Measurements from ENCODE around the gene DPP6. TPM values are rescaled to one million over a fixed set of nuclear protein-coding genes. Genes with fewer than 3 reads are reported as not detected.

The DPP6 gene
- total RNA-seq, 2 experiments from 2014 or later, result not detected

- Mint-ChIP-seq H3K27ac (no peak overlapping the region), H3K4me1 (ENCODE audit: low read depth) (no peaks in the 10 kb centered on the region), H3K36me3 (ENCODE audit: low read depth) (no peaks in the 10 kb centered on the region), H3K27me3 (no peaks in the 10 kb centered on the region), H3K9me3 (peaks cover 2% of the 10 kb centered on the region), H3K4me3 (no peak overlapping the region)
- intact Hi-C loops (cut with DNase I, micrococcal nuclease), result no loop called here
- no peaks in the 10 kb centered on the region for H3K4me1 ChIP-seq (ENCODE audit: insufficient read depth, low read length)
- H3K9me3 ChIP-seq (ENCODE audit: control insufficient read depth in 1 of 2, insufficient read depth in 1 of 2, low read length in 2 of 2), result peaks cover 0 to 4% of the 10 kb centered on the region in 2 experiments
- TF ChIP-seq, protein P1, sequence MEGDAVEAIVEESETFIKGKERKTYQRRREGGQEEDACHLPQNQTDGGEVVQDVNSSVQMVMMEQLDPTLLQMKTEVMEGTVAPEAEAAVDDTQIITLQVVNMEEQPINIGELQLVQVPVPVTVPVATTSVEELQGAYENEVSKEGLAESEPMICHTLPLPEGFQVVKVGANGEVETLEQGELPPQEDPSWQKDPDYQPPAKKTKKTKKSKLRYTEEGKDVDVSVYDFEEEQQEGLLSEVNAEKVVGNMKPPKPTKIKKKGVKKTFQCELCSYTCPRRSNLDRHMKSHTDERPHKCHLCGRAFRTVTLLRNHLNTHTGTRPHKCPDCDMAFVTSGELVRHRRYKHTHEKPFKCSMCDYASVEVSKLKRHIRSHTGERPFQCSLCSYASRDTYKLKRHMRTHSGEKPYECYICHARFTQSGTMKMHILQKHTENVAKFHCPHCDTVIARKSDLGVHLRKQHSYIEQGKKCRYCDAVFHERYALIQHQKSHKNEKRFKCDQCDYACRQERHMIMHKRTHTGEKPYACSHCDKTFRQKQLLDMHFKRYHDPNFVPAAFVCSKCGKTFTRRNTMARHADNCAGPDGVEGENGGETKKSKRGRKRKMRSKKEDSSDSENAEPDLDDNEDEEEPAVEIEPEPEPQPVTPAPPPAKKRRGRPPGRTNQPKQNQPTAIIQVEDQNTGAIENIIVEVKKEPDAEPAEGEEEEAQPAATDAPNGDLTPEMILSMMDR (IDR thresholded peaks at IDR 0.05), result no peak
- CTCF ChIA-PET, result no interaction called here
- H3K4me3 ChIP-seq (ENCODE audit: low read length), result no peak overlapping the region
- POLR2A ChIA-PET, result no interaction called here
- ATAC-seq (ENCODE audit: poor library complexity) (no peak), DNase-seq (no peak)
- no peak overlapping the region for H3K27ac ChIP-seq (ENCODE audit: low read depth in 1 of 2, low read length in 2 of 2)
- no peaks in the 10 kb centered on the region for H3K36me3 ChIP-seq (ENCODE audit: insufficient read depth, low read length)
- H3K27me3 ChIP-seq (ENCODE audit: control insufficient read depth in 1 of 2, insufficient read depth in 2 of 2, low read length in 2 of 2), result no peaks in the 10 kb centered on the region
Measured at GRCh38 chr7:154512121-154512833, 460.1 kb downstream of the DPP6 start.

DNA sequence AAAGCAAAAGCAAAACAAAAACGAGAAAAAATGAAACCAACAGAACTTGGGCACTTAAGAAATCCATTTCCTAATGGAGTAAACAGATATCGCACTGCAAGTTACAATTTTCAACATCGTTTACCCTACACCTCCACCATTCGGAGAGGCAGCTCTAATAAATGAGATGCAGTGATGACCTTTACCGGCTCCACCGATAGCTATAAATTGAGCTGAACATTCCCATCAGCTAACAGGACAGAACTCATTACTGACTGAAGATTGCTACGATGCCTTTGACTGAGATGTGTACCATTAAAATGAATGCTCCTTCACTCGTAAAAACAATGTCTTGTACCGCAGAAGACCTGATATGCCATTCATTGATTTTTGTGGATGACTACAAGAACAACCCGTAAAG, 465.6 kb downstream of the DPP6 start:
- CTCF ChIA-PET, result no interaction called here

GRCh38 chr7:154519229-154519628, 467.0 kb downstream of the DPP6 start:
- POLR2A ChIA-PET, result no interaction called here
- no peak overlapping the region for H3K4me3 Mint-ChIP-seq
- no peaks in the 10 kb centered on the region for H3K36me3 Mint-ChIP-seq (ENCODE audit: low read depth)

More for the DNA sequence above, 465.6 kb downstream of the DPP6 start:
- Mint-ChIP-seq H3K9me3 (peaks cover 3% of the 10 kb centered on the region), H3K4me1 (ENCODE audit: low read depth) (no peaks in the 10 kb centered on the region), H3K4me3 (no peak overlapping the region), H3K27me3 (no peaks in the 10 kb centered on the region), H3K27ac (no peak overlapping the region), H3K36me3 (ENCODE audit: low read depth) (no peaks in the 10 kb centered on the region)
- no peak for ATAC-seq (ENCODE audit: poor library complexity)
- Histone ChIP-seq H3K4me1 (ENCODE audit: insufficient read depth, low read length) (no peaks in the 10 kb centered on the region), H3K27me3 (ENCODE audit: control insufficient read depth in 1 of 2, insufficient read depth in 2 of 2, low read length in 2 of 2) (no peaks in the 10 kb centered on the region), H3K4me3 (ENCODE audit: low read length) (no peak overlapping the region), H3K36me3 (ENCODE audit: insufficient read depth, low read length) (no peaks in the 10 kb centered on the region), H3K27ac (ENCODE audit: low read depth in 1 of 2, low read length in 2 of 2) (no peak overlapping the region), H3K9me3 (ENCODE audit: control insufficient read depth in 1 of 2, insufficient read depth in 1 of 2, low read length in 2 of 2) (peaks cover 5 to 15% of the 10 kb centered on the region in 2 experiments)
- intact Hi-C loops (cut with DNase I, micrococcal nuclease), result no loop called here
- POLR2A ChIA-PET, result no interaction called here
- TF ChIP-seq, protein P1 (IDR thresholded peaks at IDR 0.05), result no peak
- no peak for DNase-seq

More at GRCh38 chr7:154519229-154519628, 467.0 kb downstream of the DPP6 start:
- intact Hi-C loops (cut with DNase I, micrococcal nuclease), result no loop called here
- Mint-ChIP-seq H3K27me3 (no peaks in the 10 kb centered on the region), H3K4me1 (ENCODE audit: low read depth) (no peaks in the 10 kb centered on the region), H3K27ac (no peak overlapping the region), H3K9me3 (peaks cover 3% of the 10 kb centered on the region)
- H3K36me3 ChIP-seq (ENCODE audit: insufficient read depth, low read length), result no peaks in the 10 kb centered on the region
- H3K4me3 ChIP-seq (ENCODE audit: low read length), result no peak overlapping the region
- no peaks in the 10 kb centered on the region for H3K27me3 ChIP-seq (ENCODE audit: control insufficient read depth in 1 of 2, insufficient read depth in 2 of 2, low read length in 2 of 2)
- no peak overlapping the region for H3K27ac ChIP-seq (ENCODE audit: low read depth in 1 of 2, low read length in 2 of 2)
- TF ChIP-seq, protein P1 (IDR thresholded peaks at IDR 0.05), result no peak
- CTCF ChIA-PET, result no interaction called here
- no peaks in the 10 kb centered on the region for H3K4me1 ChIP-seq (ENCODE audit: insufficient read depth, low read length)
- no peak for DNase-seq
- ATAC-seq (ENCODE audit: poor library complexity), result no peak
- H3K9me3 ChIP-seq (ENCODE audit: control insufficient read depth in 1 of 2, insufficient read depth in 1 of 2, low read length in 2 of 2), result peaks cover 5 to 15% of the 10 kb centered on the region in 2 experiments

Data from CD4-positive, alpha-beta T cell (primary cell).